Left renal cortex interstitium (tissue), 4 donors: ENCODE results near the gene MPG. TPM values are rescaled to one million over a fixed set of nuclear protein-coding genes. Genes with fewer than 3 reads are reported as not detected.

Experiments
- DNase-seq, 4 donors: peaks; one replicate each; pipeline ENCODE4 v3.0.0-alpha.2; 2013; ENCODE audit warnings: low read depth in 4 of 4, low spot score in 2 of 4, missing footprints in 1 of 4
- polyA plus RNA-seq, 4 donors: library from polyadenylated mRNA; unstranded; fragments of 120-200 nt; gene quantifications; one replicate each; pipeline ENCODE4 v1.2.1, GENCODE V29; 2013; ENCODE audit not compliant: insufficient read length in 4 of 4

The MPG gene
- polyA plus RNA-seq, 4 donors = 16.6 to 41.7 (median 29.5) TPM

DNA sequence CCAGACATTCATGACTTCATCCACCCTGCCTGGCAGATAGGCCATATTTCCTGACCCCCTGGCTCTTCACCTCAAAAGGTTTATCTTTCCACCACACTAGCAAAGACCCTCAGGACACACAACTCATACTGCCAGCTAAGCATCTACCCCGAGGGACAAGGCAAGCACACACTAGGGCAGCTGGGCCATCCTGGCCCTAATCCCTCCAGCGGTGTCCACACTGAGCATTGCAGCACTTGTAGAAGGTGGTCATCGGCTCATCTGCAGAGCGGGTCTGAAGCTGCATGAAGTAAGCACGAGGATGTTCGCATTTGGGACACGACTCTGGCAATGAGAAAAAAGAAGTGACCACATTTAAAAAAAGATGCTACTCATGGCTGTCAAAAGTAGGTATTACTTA is 30.8 kb upstream of the MPG start:
- no peak for DNase-seq

DNA sequence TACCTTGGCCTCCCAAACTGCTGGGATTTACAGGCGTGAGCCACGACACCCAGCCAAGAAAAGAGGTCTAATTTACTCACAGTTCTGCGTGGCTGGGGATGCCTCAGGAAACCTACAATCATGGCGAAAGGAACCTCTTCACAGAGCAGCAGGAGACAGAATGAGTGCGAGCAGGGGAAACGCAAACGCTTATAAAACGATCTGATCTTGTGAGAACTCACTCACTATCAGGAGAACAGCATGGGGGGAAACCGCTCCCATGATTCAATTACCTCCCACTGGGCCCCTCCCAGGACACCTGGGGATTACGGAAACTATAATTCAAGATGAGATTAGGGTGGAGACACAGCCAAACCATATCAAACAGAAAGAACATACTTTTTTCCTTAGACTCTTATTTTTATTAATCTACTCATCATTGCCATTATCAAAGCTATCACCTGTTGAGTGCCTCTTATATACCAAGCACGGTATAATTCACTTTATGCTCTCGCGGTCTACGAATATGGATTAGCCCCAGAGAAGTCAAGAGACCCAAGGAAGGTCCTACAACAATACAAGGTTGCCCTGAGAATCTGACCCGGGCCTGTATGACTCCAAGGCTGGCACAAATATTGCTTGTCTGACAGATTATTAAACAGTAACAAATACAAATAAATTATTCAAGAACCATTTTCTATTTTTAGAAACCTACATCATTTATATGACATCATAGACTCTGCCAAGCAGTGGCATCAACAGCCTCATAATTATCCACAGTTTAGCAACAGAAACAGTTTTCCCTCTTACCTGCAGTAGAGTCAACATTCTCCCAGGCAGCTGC is 27.0 kb upstream of the MPG start:
- DNase-seq = no peak

DNA sequence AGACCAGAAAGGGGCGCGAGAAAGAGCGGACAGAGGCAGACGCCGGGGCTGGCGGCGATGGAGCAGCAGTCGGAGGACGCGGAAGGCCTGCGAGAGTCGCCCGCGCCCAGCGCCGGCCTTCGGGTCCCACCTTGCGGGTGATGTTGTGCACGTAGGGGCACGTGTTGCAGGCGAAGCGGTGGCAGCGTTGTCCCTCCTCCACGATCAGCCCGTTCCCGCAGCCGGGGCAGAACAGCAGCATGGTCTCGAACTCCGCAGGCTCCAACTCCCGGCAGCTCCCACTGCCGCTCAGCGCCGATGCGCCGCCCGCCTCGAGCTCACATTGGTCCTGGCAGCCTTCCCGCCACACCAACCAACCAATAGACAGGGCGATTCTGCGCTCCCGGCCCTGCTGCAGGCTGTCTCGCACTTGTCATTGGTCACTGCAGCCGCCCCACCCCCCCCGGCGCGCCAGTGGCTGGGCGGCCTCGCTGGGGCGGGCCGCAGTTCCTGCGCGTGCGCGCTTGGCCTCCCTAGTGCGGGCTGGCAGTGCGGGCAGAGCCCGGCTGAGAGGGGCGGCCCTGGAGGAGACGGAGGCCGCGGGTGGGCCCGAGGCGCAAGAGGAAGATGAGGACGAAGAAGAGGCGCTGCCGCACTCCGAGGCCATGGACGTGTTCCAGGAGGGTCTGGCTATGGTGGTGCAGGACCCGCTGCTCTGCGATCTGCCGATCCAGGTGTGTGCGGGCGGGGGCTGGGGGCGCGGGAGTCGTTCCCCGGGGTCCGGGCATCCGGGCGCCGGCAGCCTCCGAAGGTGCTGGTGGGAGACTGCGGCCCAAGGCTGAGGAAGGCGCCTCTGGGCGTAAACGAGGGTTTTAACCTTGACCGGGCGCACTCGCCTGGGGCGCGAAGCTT is 24.4 kb upstream of the MPG start, which contains the start of the genes POLR3K and SNRNP25:
Gene POLR3K, minus strand, starts transcription at position 263 of the 891 bp plus-strand sequence. Its CDS starts 22 bp downstream, at position 241.
Gene SNRNP25, plus strand, starts transcription at position 483 of the 891 bp plus-strand sequence. Its CDS starts 189 bp downstream, at position 672.
- peak; percentile 76 to 92 (median 91) for DNase-seq

DNA sequence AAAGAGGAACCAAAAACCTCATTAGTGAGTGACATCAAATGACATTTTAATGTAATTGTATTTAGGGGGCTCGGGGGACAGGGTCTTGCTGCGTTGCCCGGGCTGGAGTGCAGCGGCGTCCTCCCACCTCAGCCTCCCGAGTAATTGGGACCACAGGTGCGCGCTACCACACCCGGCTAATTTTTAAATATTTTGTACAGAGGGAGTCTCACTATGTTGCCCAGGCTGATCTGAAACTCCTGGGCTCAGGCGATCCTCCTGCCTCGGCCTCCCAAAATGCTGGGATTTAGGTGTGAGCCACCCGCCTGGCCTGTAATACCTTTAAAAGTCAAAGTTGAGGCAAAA is 23.8 kb upstream of the MPG start:
- no peak for DNase-seq

DNA sequence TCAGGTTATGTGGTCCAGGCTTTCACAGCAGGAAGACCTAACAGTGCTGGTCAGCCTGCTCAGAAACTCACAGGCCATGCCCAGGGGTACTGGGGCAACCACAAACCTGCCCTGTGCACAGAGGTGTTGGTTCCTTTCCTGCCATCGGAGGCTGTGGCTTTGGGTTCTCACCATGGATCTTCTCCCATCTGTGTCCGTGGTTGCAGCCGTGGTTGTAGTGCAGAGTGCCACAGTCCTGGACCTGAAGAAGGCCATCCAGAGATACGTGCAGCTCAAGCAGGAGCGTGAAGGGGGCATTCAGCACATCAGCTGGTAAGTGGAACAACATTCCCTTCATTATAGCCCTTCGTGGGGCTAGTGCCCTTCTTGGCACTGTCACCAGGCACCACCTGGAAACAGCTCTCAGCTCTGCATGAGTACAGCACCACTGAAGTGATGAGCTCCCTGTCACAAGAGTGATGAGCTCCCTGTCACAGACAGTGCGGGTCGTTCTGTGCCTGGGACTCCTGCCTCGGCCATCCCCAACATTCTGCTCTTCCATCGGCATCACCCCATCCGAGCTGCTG is 22.4 kb upstream of the MPG start:
- DNase-seq = no peak

- DNase-seq = no peak
These were observed 21.6 kb upstream of the MPG start for GRCh38 chr16:56231-56927.

DNA sequence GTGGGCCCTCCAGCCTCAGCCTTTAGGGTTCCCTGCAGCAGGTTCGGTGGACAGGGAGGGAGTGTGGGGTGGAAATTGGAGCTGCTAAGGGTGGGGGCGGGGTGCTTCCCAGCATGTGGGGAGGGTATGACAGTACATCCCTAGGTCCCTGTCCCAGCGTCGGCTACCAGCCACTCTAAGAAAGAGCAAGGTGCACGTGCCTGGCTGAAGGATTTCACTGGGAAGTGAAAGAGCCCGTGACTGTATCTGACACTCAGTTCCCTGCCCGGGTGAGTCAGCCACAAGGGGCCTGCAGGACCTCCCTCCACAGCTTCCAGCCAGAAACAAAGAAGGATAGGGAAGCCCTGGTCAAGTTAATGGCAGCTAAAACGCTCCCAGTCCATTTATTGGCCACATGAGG is 20.3 kb upstream of the MPG start:
- no peak for DNase-seq

- no peak for DNase-seq
These were observed 19.3 kb upstream of the MPG start for GRCh38 chr16:58491-59439.

GRCh38 chr16:59440-60059 is 18.5 kb upstream of the MPG start:
- no peak for DNase-seq

DNA sequence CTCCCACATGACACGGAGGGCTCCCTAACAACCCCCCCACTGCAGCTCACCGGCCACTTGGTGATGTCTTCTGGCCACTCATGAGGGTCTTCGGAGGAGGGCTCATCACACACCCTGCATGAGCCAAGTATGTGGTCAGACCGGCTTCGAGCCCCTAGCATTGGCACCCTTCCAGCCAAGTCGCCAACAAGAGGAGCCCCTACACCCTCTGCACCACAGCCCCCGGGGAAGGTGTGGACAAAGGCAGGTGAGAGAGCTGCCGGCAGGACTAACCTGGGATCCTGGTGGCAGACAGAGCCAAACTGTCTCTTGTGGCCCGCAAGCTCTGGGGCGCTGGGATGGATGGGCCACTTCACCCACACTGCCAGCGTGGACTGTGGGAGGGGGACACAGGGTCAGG is 17.9 kb upstream of the MPG start:
- no peak for DNase-seq

GRCh38 chr16:60929-61878 is 16.8 kb upstream of the MPG start:
- no peak for DNase-seq

DNA sequence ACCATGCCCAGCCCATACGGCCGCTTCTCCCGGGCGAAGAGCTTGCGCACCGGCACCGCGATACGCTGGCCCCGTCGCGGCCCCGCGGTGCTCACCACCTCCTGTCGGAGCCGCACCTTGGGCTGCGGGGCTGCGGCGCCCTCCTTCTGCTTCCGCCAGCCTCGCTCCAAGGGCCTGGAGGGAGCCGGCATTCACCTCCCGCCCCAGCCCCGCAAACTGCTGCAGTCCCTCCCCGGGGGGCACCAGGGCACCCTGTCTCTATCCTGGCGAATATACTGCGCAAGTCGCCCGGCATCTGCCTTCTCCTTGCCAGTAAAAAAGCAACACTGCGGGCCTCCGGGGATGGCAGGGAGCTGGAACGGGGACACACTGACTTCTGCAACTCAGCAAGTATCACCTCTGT is 16.1 kb upstream of the MPG start:
- DNase-seq = no peak

- no peak for DNase-seq
These were observed 15.6 kb upstream of the MPG start for GRCh38 chr16:62283-62967.

GRCh38 chr16:62968-63391 is 15.0 kb upstream of the MPG start:
- no peak for DNase-seq

DNA sequence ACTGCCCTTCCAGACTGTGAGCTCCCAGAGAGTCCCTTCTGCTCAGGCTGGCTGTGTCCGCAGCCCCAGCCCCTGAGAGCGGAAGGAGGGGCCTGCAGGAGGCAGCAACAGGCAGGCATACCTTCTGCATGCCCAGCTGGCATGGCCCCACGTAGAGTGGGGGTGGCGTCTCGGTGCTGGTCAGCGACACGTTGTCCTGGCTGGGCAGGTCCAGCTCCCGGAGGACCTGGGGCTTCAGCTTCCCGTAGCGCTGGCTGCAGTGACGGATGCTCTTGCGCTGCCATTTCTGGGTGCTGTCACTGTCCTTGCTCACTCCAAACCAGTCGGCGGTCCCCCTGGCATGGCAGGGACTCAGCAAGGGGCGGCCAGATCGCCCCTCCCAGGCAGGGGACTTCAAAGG is 14.6 kb upstream of the MPG start:
- DNase-seq = no peak

GRCh38 chr16:63998-64913 is 13.8 kb upstream of the MPG start:
- no peak for DNase-seq
